Measurements from ENCODE around the gene PTPN4. TPM values are rescaled to one million over a fixed set of nuclear protein-coding genes. Genes with fewer than 3 reads are reported as not detected.

Gene PTPN4
- total RNA-seq, 1 experiment from 2014 or later = 80.5 TPM

DNA sequence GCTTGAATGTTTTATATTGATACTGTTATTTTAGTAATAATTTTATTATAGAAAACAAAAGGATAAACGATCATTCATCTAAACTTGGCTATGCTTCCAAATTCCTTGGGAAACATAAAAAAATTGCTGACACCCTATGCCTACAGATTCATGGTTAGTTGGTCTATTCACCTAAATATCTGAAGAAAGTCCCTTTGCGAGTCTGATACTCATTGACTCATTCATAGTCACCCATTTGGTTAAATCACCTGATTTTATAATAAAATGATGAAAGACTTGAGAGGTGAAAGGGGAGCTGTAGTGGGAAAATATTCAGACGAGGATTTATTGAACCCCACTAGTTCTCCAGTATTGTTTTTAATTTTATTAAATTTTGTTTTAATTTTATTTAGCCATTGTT lies 112.0 kb downstream of the PTPN4 start:
- Histone ChIP-seq H2BK120ac (ENCODE audit: low read depth, low read length, poor library complexity, severe bottlenecking) (no peak overlapping the region), H3K23me2 (ENCODE audit: insufficient read length, low read depth, low read length, poor library complexity, severe bottlenecking) (no peaks in the 10 kb centered on the region), H3K23ac (ENCODE audit: insufficient read length, low read depth, low read length) (no peak overlapping the region), H4K91ac (ENCODE audit: insufficient read length, low read depth, low read length) (no peak overlapping the region), H3K4me1 (ENCODE audit: insufficient read depth, low read length) (no peaks in the 10 kb centered on the region), H3K27ac (ENCODE audit: insufficient read length, low read depth, low read length) (no peak overlapping the region), H2BK15ac (ENCODE audit: low read depth, low read length) (no peak overlapping the region), H2AK5ac (ENCODE audit: insufficient read length, low read length) (no peak overlapping the region), H3K27me3 (ENCODE audit: insufficient read depth, low read length) (no peaks in the 10 kb centered on the region), H3K56ac (ENCODE audit: insufficient read length, low read depth, low read length) (no peak overlapping the region), H2BK12ac (ENCODE audit: insufficient read length, low read depth, low read length) (no peak overlapping the region), H3K79me2 (ENCODE audit: insufficient read depth, low read length) (no peaks in the 10 kb centered on the region; the same call in 1 of the 2 replicates), H4K8ac (replicated peaks; ENCODE audit: insufficient read length, low read depth, low read length) (no peak overlapping the region), H3K9me3 (ENCODE audit: control insufficient read depth, low read depth, low read length) (no peaks in the 10 kb centered on the region), H2BK20ac (ENCODE audit: low read depth, low read length, poor library complexity, severe bottlenecking) (no peak overlapping the region), H3K4me2 (ENCODE audit: insufficient read depth, insufficient read length, low read length) (no peak overlapping the region), H4K20me1 (ENCODE audit: control insufficient read depth, insufficient read depth, insufficient read length) (no peaks in the 10 kb centered on the region), H3K9ac (ENCODE audit: extremely low read depth, insufficient read length, low read length) (no peak overlapping the region), H3K4ac (ENCODE audit: low read depth, low read length) (no peak overlapping the region), H2AFZ (ENCODE audit: low read length) (no peak overlapping the region), H2BK5ac (ENCODE audit: insufficient read length, low read length) (no peak overlapping the region), H3K79me1 (ENCODE audit: insufficient read depth, low read depth, low read length, poor library complexity, severe bottlenecking) (no peaks in the 10 kb centered on the region), H3K14ac (ENCODE audit: insufficient read depth, low read length) (no peak overlapping the region), H3T11ph (ENCODE audit: low read length) (no peak overlapping the region), H3K18ac (ENCODE audit: insufficient read length, low read depth, low read length) (no peak overlapping the region), H4K5ac (ENCODE audit: insufficient read length, low read depth, low read length) (no peak overlapping the region)
- TF ChIP-seq, protein P1, sequence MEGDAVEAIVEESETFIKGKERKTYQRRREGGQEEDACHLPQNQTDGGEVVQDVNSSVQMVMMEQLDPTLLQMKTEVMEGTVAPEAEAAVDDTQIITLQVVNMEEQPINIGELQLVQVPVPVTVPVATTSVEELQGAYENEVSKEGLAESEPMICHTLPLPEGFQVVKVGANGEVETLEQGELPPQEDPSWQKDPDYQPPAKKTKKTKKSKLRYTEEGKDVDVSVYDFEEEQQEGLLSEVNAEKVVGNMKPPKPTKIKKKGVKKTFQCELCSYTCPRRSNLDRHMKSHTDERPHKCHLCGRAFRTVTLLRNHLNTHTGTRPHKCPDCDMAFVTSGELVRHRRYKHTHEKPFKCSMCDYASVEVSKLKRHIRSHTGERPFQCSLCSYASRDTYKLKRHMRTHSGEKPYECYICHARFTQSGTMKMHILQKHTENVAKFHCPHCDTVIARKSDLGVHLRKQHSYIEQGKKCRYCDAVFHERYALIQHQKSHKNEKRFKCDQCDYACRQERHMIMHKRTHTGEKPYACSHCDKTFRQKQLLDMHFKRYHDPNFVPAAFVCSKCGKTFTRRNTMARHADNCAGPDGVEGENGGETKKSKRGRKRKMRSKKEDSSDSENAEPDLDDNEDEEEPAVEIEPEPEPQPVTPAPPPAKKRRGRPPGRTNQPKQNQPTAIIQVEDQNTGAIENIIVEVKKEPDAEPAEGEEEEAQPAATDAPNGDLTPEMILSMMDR (conservative IDR thresholded peaks at IDR 0.05) = no peak
- Mint-ChIP-seq H3K36me3 (ENCODE audit: insufficient read depth in 1 of 3, low read depth in 3 of 3) (peaks cover 14 to 21% (median 20%) of the 10 kb centered on the region in 3 experiments), H3K4me1 (peaks cover 3 to 4% of the 10 kb centered on the region in 2 experiments; a peak in 3 of 4 replicates), H3K27me3 (ENCODE audit: low read depth) (no peaks in the 10 kb centered on the region), H3K9me3 (peaks cover 2 to 9% of the 10 kb centered on the region in 2 experiments; a peak in 3 of 5 replicates), H3K27ac (no peak overlapping the region), H3K4me3 (no peak overlapping the region)
- no peak for DNase-seq
- WGBS (ENCODE audit: extremely low coverage, insufficient read length, low lambda C conversion rate) = no CpG with 5 or more reads among the region's 3 CpGs
